Fibroblast of villous mesenchyme (primary cell): ENCODE data around the gene BCKDHA. TPM values are rescaled to one million over a fixed set of nuclear protein-coding genes. Genes with fewer than 3 reads are reported as not detected.

Experiments
- DNase-seq: peaks from one replicate; pipeline ENCODE4 v3.0.0-alpha.2; 2010; ENCODE audit warnings: low read depth
- H3K4me3 ChIP-seq: 2 replicates; pipeline ENCODE4 v1.5.1; 2011; ENCODE audit warnings: low read depth, mild to moderate bottlenecking, low read length
- CTCF ChIP-seq: IDR thresholded peaks from 2 replicates; pipeline ENCODE4 v1.5.1; 2012; ENCODE audit warnings: low read depth, mild to moderate bottlenecking, low read length; ENCODE audit not compliant: insufficient read depth
- total RNA-seq: library from RNA; depleted of rRNA; stranded (reverse); fragments of >200 nt; gene quantifications from 2 replicates; pipeline ENCODE4 v1.2.3, GENCODE V29; 2012

BCKDHA gene
- total RNA-seq, 1 donor, result 21.2 TPM

GRCh38 chr19:41411100-41411967, 13.7 kb downstream of the BCKDHA start:
- no peak overlapping the region for H3K4me3 ChIP-seq
- no peak for TF ChIP-seq CTCF
- no peak for DNase-seq

- no peak for DNase-seq
- no peak overlapping the region for H3K4me3 ChIP-seq
- TF ChIP-seq CTCF, result no peak
Observed at GRCh38 chr19:41411968-41412265, 14.3 kb downstream of the BCKDHA start.

GRCh38 chr19:41412953-41413352, 15.3 kb downstream of the BCKDHA start:
- DNase-seq, result no peak
- TF ChIP-seq CTCF, result no peak
- no peak overlapping the region for H3K4me3 ChIP-seq

- no peak for DNase-seq
- no peak overlapping the region for H3K4me3 ChIP-seq
- no peak for TF ChIP-seq CTCF
Observed at GRCh38 chr19:41413947-41414346, 16.3 kb downstream of the BCKDHA start.

GRCh38 chr19:41414461-41414860, 16.8 kb downstream of the BCKDHA start:
- DNase-seq, result no peak
- no peak overlapping the region for H3K4me3 ChIP-seq
- no peak for TF ChIP-seq CTCF

- DNase-seq, result no peak
- no peak for TF ChIP-seq CTCF
- H3K4me3 ChIP-seq, result no peak overlapping the region
Observed at GRCh38 chr19:41415154-41415571, 17.5 kb downstream of the BCKDHA start.
